Smooth muscle cell of the brain vasculature (primary cell): Measurements from ENCODE around the gene TBXAS1.
"Not testable (repeated sequence)": the region's sequence is repeated elsewhere in the genome, so short reads cannot be mapped to it uniquely, and the experiment has no call there.

Experiments used
- DNase-seq: peaks from one replicate; pipeline ENCODE4 v3.0.0-alpha.2; 2012; ENCODE audit warnings: low read depth, low spot score

TBXAS1 gene

GRCh38 chr7:139825666-139826290 is 3.3 kb upstream of the TBXAS1 start:
- no peak for DNase-seq

DNA sequence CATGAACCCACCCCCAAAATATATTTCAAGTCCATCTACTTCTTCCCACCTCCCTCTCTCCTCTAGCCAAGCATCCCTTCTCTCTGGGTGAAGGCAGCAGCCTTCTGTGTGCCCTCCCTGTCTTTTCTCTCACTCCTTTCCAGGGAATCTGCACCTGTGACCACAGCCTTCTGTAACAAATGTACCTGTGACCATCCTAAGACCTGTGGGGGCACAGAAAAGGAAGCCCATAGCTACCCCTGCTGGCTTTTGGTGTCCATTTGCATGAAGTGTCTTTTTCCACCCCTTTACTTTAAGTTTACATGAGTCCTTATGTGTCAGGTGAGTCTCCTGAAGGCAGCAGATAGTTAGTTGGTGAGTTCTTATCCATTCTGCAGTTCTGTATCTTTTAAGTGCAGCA is 2.0 kb upstream of the TBXAS1 start:
- no peak for DNase-seq

DNA sequence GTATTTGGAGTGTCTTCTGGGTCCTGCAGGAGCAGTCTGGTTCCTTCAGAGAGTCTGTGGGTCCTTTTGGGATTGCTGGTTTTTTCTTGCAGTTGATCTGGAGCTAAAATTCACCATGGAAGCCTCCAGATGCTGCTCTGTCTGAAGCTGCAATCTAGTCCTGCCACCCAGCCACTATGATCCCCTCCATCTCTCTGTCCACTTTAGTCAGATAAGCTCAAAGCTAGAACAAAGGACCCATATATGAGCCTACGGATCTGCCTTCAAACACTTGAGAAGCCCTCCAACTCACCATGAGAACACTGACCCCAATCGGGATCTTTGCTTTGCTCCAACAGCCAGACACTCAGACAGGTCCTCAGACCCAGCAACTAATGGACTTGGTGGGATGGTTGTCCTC is 618 bp upstream of the TBXAS1 start:
- DNase-seq: no peak

- DNase-seq: no peak
Observed at GRCh38 chr7:139829775-139830117, 682 bp downstream of the TBXAS1 start.

DNA sequence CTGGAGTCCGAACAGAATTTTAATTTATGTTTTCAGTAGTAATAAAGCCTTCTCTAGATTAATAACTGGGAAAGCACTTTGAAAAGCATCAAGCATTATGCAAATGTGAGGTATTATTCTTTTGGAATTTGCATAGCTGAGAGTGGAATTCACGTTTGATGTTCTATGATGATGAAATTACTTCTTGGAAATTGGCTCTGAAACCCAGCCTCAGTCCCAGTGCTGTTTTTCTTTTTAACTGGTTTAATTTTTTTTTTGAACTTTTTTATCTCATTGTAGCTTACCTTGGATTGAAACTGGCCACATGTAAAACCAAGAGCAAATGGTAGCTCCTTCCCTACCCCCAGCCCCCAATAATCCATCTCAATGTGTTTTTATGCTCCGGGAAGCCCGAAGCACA is 1.2 kb downstream of the TBXAS1 start:
- no peak for DNase-seq

GRCh38 chr7:139830782-139831501 is 1.9 kb downstream of the TBXAS1 start:
- no peak for DNase-seq

DNA sequence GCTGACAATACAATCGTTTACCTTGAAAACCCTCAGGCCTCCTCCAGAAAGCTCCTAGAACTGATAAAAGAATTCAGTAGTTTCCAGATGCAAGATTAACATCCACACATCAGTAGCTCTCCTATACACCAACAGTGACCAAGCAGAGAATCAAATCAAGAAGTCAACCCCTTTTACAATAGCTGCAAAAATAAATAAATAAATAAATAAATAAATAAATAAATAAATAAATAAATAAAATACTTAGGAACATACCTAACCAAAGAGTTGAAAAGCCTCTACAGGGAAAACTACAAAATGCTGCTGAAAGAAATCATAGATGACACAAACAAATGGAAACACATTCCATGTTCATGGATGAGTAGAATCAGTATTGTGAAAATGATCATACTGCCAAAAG is 6.8 kb downstream of the TBXAS1 start:
- DNase-seq: not testable (repeated sequence)

GRCh38 chr7:139837291-139837690 is 8.2 kb downstream of the TBXAS1 start:
- DNase-seq: not testable (repeated sequence)

DNA sequence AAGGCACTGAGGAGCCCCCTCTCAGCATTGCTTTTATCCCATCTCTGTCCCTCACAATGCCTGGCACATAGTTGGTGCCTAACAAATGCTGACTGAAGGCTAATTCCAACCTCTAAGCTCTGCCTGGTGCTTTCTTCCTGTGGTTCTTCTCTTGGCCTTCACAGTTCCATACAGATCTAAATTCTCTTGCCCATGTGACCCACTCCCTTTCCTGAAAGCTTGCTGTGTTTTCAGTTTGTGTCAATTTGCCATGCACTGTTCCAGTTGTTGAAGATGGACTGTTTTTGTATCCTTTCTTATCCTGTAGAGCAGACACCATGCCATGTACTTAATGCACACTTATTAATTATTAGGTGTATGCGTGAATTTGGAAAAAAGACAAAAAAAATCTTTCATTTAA is 9.2 kb downstream of the TBXAS1 start:
- no peak for DNase-seq

- DNase-seq: no peak
Observed at GRCh38 chr7:139838876-139839275, 9.8 kb downstream of the TBXAS1 start.

DNA sequence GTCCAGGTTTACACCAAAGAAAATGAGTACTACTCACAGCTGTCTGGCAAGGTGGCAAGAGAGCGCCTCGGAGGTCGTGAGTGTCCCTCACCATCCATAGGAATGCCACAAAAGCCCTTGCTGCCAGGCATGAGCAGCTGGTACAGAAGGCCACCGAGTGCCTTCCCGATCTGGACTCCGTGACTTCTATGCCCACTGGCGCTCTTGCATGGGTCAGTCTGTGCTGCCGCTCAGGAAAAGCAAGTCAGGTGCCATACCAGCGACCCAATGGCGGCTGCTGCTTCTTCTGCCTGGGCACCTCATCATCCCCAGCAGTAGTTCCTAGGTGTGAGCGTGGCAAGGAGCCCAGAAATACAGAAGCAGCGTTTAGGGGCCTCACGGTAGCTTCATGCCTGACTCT is 11.7 kb downstream of the TBXAS1 start:
- DNase-seq: no peak

GRCh38 chr7:139842401-139843210 is 13.5 kb downstream of the TBXAS1 start:
- no peak for DNase-seq

GRCh38 chr7:139843211-139843537 is 14.1 kb downstream of the TBXAS1 start:
- DNase-seq: not testable (repeated sequence)

DNA sequence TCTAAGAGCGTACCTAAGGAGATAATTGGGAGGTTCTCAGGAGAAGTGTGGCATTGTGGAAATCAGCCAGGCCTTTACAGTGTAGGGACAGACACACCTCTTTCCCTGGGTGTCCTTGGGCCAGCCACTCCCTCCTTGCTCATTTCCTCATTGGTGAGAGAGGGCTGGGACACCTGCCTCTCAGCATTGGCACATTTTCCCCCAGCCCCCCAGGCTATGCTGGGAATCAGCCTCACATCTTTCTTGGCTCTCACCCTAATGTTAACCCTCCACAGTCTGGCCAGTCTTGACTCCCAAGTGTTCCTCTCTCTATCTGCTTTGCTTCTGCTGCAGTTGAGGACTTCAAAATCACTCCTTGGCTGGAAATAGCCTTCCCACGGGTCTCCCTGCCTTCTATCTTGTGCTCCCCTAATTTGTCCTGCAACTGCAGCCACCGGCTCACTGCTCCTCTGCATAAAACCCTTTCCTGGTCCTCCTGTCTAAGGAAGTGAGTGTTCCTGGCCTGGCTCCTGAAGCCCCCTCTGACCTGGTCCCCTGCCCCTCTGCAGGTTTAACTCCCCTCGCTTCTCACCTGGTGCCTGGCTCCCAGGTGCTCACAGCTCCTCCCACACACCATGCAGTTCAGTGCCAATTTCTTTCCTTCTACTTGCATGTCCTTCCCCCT is 15.8 kb downstream of the TBXAS1 start:
- DNase-seq: no peak

DNA sequence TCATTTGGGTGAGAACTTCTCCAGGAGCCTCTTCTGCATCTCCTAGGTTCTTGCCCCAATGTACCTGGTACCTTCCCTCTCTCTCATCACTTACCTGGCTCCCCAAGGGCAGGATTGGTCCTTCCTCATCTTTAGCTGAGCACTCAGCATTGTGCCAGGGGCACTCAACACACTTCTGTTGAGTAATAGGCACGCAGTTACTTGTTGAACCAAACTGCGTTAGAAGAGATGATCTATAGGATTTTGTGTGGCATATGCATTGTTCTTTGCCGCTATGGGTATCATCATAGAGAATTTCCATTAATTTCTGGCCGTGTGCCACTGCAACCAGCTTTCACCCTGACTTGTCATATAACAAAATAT is 16.4 kb downstream of the TBXAS1 start:
- DNase-seq: no peak

- DNase-seq: no peak
Observed at GRCh38 chr7:139846297-139846696, 17.2 kb downstream of the TBXAS1 start.

- no peak for DNase-seq
Observed at GRCh38 chr7:139848274-139848673, 19.2 kb downstream of the TBXAS1 start.

- no peak for DNase-seq
Observed at GRCh38 chr7:139850906-139851305, 21.8 kb downstream of the TBXAS1 start.

DNA sequence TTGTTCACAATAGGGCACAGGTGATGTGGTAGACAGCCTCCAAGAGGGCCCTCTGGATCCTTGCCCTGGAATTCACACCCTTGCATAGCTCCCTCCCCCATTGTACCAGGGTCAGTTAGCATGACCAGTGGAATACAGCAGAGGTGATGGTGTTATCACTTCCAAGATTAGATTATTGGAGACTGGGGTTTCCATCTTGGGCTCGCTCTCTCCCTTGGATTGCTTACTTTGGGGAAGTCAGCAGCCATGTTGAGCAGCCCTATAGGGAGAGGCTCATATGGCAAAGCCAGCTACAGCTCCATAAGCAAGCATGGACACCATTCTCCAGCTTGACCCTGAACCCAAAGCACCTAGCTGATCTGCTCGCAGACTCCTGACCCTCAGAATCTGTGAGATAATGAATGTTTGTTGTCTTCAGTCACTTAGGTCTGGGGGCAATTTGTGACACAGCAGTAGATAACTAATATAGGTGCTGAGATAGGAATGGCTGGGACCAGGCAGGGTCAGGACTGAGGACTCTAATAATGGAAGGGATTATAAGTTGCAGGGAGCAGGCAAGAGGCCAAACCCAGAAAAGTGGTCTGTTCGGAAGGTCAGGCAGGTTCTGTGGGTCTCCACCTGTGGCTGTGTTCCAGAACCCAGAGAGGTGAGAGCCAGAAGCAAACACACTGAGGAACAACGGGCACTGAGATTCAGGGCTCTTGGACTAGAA is 22.9 kb downstream of the TBXAS1 start:
- no peak for DNase-seq

GRCh38 chr7:139852482-139852845 is 23.4 kb downstream of the TBXAS1 start:
- no peak for DNase-seq

DNA sequence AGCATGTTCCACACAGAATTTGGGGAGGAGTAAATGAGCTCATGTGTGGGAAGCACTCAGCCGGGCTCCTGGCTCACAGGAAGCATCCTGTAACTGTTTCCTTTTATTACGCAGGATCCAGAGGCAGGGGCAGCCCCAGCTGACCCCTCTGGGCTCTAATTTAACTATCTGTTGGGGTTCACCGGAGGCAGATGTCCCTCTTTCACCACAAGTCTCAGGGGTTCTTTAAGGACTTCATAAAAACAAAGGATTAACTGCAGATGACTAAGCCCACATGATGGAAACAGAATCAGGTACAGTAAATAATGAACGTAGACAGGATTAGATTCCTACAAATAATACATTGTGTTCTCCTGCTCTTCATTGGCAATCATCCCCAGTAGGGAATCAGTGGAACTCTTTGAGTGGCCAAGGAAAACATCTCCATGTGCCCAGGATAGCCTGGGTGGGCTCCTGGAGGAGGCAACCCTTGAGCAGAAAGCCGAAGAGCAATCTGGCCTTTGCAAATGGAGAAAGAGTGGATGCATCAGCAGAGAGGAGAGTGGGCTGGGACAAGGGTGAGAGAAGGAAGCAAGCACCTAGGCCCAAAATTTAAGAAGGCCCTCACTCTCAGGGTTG is 24.6 kb downstream of the TBXAS1 start:
- peak; percentile 49 for DNase-seq
